GM18907 (cell line): ENCODE results near the gene ZNF500.

Experiments
- ATAC-seq: cut with Tn5 transposase; IDR thresholded peaks from one replicate; pipeline ENCODE4 v1.9.1; 2021; ENCODE audit warnings: mild to moderate bottlenecking, moderate library complexity; ENCODE audit not compliant: unreplicated experiment

Gene ZNF500

GRCh38 chr16:4775005-4775404 is 8.0 kb upstream of the ZNF500 start:
- no peak for ATAC-seq

- no peak for ATAC-seq
These were observed 5.4 kb upstream of the ZNF500 start for GRCh38 chr16:4772351-4772750.

GRCh38 chr16:4771646-4772045 is 4.7 kb upstream of the ZNF500 start:
- ATAC-seq = no peak

- no peak for ATAC-seq
These were observed 2.3 kb upstream of the ZNF500 start for GRCh38 chr16:4769306-4769638.

GRCh38 chr16:4768549-4769305 is 1.8 kb upstream of the ZNF500 start:
- peak; percentile 73 for ATAC-seq

GRCh38 chr16:4767872-4768548 is 1.0 kb upstream of the ZNF500 start:
- no peak for ATAC-seq

- ATAC-seq = no peak
These were observed 1.2 kb downstream of the ZNF500 start for GRCh38 chr16:4765511-4766474.

GRCh38 chr16:4763791-4764190 is 3.2 kb downstream of the ZNF500 start:
- ATAC-seq = no peak

- no peak for ATAC-seq
These were observed 4.8 kb downstream of the ZNF500 start for GRCh38 chr16:4762205-4762604.

GRCh38 chr16:4760221-4760910 is 6.6 kb downstream of the ZNF500 start:
- no peak for ATAC-seq

GRCh38 chr16:4755687-4756086 is 11.3 kb downstream of the ZNF500 start:
- ATAC-seq = no peak

- ATAC-seq = no peak
These were observed 12.1 kb downstream of the ZNF500 start for GRCh38 chr16:4754865-4755264.

- no peak for ATAC-seq
These were observed 13.7 kb downstream of the ZNF500 start for GRCh38 chr16:4753227-4753626.

GRCh38 chr16:4752351-4753100 is 14.4 kb downstream of the ZNF500 start:
- no peak for ATAC-seq

- no peak for ATAC-seq
These were observed 16.1 kb downstream of the ZNF500 start for GRCh38 chr16:4750896-4751295.

GRCh38 chr16:4749700-4750257 is 17.2 kb downstream of the ZNF500 start:
- ATAC-seq = no peak

- no peak for ATAC-seq
These were observed 18.1 kb downstream of the ZNF500 start for GRCh38 chr16:4748682-4749411.

- ATAC-seq = no peak
These were observed 18.9 kb downstream of the ZNF500 start for GRCh38 chr16:4747906-4748681.
